VCaP (cell line): Measurements from ENCODE around the gene ABCB11.

Source experiments
- H3K27ac ChIP-seq: fragments of 450-650 bp; 2 replicates; pipeline ENCODE4 v1.5.1; 2017
- TF ChIP-seq, protein P1 (sequence below): fragments of 450-650 bp; conservative IDR thresholded peaks from 2 replicates; pipeline ENCODE4 v1.5.1; 2017; ENCODE audit warnings: mild to moderate bottlenecking, moderate library complexity

Gene ABCB11

GRCh38 chr2:169005080-169005598 lies 26.0 kb downstream of the ABCB11 start:
- H3K27ac ChIP-seq: no peak overlapping the region
- TF ChIP-seq, protein P1, sequence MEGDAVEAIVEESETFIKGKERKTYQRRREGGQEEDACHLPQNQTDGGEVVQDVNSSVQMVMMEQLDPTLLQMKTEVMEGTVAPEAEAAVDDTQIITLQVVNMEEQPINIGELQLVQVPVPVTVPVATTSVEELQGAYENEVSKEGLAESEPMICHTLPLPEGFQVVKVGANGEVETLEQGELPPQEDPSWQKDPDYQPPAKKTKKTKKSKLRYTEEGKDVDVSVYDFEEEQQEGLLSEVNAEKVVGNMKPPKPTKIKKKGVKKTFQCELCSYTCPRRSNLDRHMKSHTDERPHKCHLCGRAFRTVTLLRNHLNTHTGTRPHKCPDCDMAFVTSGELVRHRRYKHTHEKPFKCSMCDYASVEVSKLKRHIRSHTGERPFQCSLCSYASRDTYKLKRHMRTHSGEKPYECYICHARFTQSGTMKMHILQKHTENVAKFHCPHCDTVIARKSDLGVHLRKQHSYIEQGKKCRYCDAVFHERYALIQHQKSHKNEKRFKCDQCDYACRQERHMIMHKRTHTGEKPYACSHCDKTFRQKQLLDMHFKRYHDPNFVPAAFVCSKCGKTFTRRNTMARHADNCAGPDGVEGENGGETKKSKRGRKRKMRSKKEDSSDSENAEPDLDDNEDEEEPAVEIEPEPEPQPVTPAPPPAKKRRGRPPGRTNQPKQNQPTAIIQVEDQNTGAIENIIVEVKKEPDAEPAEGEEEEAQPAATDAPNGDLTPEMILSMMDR: no peak

- no peak overlapping the region for H3K27ac ChIP-seq
- TF ChIP-seq, protein P1: no peak
Observed at GRCh38 chr2:169002161-169002738, 28.9 kb downstream of the ABCB11 start.

GRCh38 chr2:169001116-169001815 lies 29.9 kb downstream of the ABCB11 start:
- TF ChIP-seq, protein P1: no peak
- no peak overlapping the region for H3K27ac ChIP-seq

DNA sequence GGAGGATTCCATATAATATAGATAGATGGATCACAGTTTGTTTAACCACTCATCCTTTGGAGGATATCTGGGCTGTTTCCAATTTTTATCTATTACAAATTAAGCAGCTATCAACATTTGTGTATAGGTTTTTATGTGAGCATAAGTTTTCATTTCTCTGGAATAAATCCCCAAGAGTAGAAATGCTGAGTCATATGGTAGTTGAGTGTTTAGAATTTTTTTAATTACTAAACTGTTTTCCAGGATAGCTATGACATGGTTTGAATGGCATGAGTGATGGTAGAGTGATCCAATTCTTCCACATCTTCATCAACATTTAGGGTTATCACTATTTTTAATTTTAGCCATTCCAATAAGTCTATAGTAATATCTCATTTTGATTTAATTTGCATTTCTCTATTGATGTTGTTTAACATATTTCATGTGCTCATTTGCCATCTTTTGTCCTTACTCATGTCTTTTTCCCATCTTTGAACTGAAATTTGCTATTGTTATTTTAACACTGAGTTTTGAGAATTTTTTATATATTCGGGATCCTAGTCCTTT lies 31.4 kb downstream of the ABCB11 start:
- TF ChIP-seq, protein P1: no peak
- H3K27ac ChIP-seq: peak overlapping the region; percentile 54; the same call in 1 of the 2 replicates

- TF ChIP-seq, protein P1: no peak
- H3K27ac ChIP-seq: peak overlapping the region; percentile 54
Observed at GRCh38 chr2:168998609-168999211, 32.4 kb downstream of the ABCB11 start.

DNA sequence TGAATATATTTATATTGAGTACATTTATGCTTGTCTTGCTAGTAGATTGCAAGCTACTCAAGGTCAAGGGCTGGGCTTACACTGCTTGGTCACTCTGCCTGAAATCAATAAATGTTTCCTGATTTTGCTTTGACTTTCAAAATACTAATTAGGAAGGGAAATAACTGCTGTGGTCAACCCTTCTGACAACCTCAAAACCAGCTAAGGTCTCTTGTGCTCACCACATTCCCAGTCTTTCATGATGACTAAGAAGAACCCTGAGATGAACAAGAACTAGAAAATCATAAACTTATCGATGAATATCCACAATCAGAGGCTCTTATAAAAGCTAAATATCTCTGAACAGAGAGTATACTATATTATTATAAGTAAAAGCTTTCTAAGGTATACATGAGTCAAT lies 33.3 kb downstream of the ABCB11 start:
- peak overlapping the region; percentile 54 for H3K27ac ChIP-seq
- TF ChIP-seq, protein P1: no peak

DNA sequence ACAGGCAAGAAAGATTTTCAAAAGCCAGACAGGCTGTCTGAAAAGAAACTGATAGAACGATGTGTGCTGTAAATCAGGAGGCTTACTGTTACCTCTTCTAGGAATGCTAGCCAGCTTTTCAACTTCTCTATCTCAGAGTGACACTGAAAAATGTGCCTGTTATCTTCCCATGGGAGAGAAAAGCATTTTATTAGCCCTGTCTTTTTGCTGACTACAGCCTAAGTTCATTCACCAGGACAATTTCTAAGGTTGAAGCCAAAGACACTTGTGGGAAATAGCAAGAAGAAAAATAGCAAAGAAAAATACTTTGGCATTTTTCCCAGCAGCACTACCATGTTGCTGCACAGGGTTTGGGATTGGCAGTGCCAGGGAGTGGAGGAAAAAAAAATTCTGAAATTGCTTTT lies 34.0 kb downstream of the ABCB11 start:
- no peak overlapping the region for H3K27ac ChIP-seq
- TF ChIP-seq, protein P1: no peak
